Activated CD4-positive, alpha-beta memory T cell treated with anti-CD3 and anti-CD28 coated beads for 36 hours (primary cell): ENCODE results near the gene ANAPC16. TPM values are rescaled to one million over a fixed set of nuclear protein-coding genes. Genes with fewer than 3 reads are reported as not detected.

Source experiments
- CTCF ChIA-PET: fragments of 350-600 bp; sonication (Branson Sonifier 250); formaldehyde crosslinking; loops from one replicate; lab custom pipeline; 2021; ENCODE audit warnings: antibody characterized with exemption, inconsistent platforms; lab: Charles Lee
- POLR2A ChIA-PET: fragments of 350-600 bp; sonication (Branson Sonifier 250); formaldehyde crosslinking; loops from one replicate; lab custom pipeline; 2021; ENCODE audit warnings: antibody characterized with exemption; lab: Charles Lee
- DNase-seq: peaks from one replicate; pipeline ENCODE4 v3.0.0-alpha.2; 2020
- H3K27ac Mint-ChIP-seq: one replicate; pipeline ENCODE4 v1.8.0; 2021; ENCODE audit warnings: mixed read lengths
- H3K27me3 Mint-ChIP-seq: one replicate; pipeline ENCODE4 v1.8.0; 2021; ENCODE audit warnings: mixed read lengths
- H3K36me3 Mint-ChIP-seq: one replicate; pipeline ENCODE4 v1.8.0; 2021; ENCODE audit warnings: mixed read lengths
- H3K4me1 Mint-ChIP-seq: one replicate; pipeline ENCODE4 v1.8.0; 2021; ENCODE audit warnings: low read depth, mixed read lengths
- H3K4me3 Mint-ChIP-seq: one replicate; pipeline ENCODE4 v1.8.0; 2021; ENCODE audit warnings: mild to moderate bottlenecking, mixed read lengths
- H3K9me3 Mint-ChIP-seq: one replicate; pipeline ENCODE4 v1.8.0; 2021; ENCODE audit warnings: mixed read lengths
- intact Hi-C: fragments of 100-400 bp; cut with micrococcal nuclease; formaldehyde crosslinking; loops from one replicate; pipeline ENCODE4 v1.15.1; 2023
- total RNA-seq, 2 experiments: library from RNA; stranded (reverse); gene quantifications; one replicate each; pipeline ENCODE4 v1.2.3, GENCODE V29; 2021

Gene ANAPC16
- total RNA-seq, 2 experiments from 2014 or later = 119 to 122 TPM

DNA sequence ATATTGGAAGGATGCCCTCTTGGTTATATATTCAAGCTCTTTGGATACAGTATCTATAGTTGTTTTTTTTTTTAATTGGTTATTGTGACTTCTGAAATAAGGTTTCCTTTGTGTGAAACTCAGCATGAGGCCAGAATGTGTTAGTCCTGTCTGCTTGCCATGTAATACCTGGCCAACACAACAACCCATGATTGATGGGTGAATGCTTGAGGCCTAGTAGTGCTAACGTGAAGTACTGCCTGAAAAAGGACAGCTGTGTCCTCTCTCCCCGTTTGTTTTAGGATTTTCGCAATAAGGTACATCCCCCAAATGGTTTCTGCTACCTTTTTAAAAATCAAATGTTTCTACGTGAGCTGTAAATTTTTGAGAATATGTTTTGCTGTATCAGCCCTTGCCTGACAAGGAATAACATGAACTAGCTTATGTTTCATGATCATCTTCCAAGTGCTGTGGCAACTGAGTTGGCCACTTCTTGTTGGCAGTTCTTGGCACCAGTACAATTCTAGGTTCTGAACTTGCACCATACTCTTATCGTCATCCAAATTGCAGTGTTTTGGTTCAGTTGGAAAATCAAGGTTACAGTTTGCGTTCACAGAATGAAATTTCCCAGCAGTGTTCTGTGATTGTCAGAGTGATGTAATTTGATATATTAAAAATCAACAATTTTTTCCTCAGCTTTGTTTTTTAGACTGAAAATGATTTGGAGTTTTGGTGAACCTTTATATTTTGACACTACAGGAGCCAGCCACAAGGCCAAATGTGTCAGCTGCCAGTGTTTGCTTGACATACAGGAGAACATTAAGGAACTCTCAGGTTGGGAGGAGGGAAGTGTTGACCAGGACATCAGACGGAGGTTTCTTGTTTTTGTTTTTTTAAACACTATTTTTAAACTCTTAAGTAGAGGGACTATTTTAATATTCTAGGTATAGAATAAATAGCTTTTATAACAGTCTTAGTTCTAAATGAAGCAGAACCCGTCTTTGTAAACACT lies 13.7 kb downstream of the ANAPC16 start:
- ChIA-PET POLR2A (interaction anchor here (1.3 to 1.4 kb wide), 2 partner anchors 18 to 44 kb away, joined by 4 read pairs; partner anchors contain the start of gene DDIT4), CTCF (interaction anchor here (0.6 to 1.7 kb wide), 8 partner anchors 15 to 335 kb away, joined by 3 to 5 read pairs (median 4); no protein-coding TSS in a partner anchor)
- Mint-ChIP-seq H3K27me3 (no peaks in the 10 kb centered on the region), H3K4me3 (no peak overlapping the region), H3K4me1 (peaks cover 32% of the 10 kb centered on the region), H3K9me3 (no peaks in the 10 kb centered on the region), H3K27ac (peak overlapping the region; percentile 19), H3K36me3 (peaks cover 37% of the 10 kb centered on the region)
- DNase-seq = no peak
- intact Hi-C loops = no loop called here

DNA sequence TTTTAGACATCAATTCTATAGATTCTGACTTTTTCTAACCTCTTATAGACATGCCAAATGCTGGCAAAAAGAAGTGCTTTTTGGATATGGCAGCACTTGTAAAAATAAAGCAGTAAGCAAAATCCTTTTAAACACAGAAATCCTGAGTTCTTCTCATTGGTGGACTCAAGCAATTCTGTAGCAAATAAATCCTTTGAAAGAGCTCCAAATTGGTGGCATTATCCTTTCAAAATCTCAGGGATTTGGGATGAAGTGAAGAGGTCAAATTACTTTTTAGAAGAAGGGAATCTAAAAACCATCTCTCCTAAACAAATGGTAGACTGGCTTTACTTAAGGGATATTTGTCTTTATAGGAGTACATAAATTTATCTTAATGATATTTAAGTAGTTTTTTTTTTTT lies 17.8 kb downstream of the ANAPC16 start:
- Mint-ChIP-seq H3K36me3 (peaks cover 45% of the 10 kb centered on the region), H3K9me3 (no peaks in the 10 kb centered on the region), H3K4me3 (no peak overlapping the region), H3K4me1 (peaks cover 12% of the 10 kb centered on the region), H3K27ac (no peak overlapping the region), H3K27me3 (no peaks in the 10 kb centered on the region)
- DNase-seq = no peak
- POLR2A ChIA-PET = no interaction called here
- intact Hi-C loops = no loop called here
- CTCF ChIA-PET = interaction anchor here (0.5 to 1.4 kb wide), 2 partner anchors 8 to 103 kb away, joined by 3 to 4 read pairs; no protein-coding TSS in a partner anchor

DNA sequence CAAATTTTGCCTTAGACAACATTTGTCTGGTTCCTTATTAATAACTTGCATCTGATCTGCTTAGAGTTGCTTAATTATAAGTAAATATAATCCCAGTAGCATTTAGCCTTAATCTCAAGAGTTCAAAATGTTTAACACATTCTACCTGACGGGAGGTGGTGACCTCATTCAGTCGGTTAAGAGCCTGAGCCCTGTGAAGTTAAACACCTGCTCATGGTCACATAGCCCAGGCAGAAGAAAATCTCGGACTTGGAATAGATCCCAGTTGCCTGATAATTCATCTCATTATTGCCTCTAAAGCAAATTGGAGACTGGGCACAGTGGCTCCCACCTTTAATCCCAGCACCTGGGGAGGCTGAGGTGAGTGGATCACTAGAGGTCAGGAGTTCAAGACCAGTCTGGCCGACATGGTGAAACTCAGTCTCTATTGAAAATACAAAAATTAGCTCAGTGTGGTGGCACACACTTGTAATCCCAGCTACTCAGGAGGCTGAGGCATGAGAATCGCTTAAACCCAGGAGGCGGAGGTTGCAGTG lies 18.8 kb downstream of the ANAPC16 start:
- Mint-ChIP-seq H3K4me1 (peaks cover 5% of the 10 kb centered on the region), H3K9me3 (no peaks in the 10 kb centered on the region), H3K36me3 (peaks cover 40% of the 10 kb centered on the region), H3K27me3 (no peaks in the 10 kb centered on the region), H3K4me3 (no peak overlapping the region), H3K27ac (no peak overlapping the region)
- CTCF ChIA-PET = interaction anchor here (1.5 kb wide), 1 partner anchor 11 kb away, joined by 3 read pairs; no protein-coding TSS in a partner anchor
- intact Hi-C loops = no loop called here
- POLR2A ChIA-PET = no interaction called here
- peak; percentile 3 for DNase-seq

DNA sequence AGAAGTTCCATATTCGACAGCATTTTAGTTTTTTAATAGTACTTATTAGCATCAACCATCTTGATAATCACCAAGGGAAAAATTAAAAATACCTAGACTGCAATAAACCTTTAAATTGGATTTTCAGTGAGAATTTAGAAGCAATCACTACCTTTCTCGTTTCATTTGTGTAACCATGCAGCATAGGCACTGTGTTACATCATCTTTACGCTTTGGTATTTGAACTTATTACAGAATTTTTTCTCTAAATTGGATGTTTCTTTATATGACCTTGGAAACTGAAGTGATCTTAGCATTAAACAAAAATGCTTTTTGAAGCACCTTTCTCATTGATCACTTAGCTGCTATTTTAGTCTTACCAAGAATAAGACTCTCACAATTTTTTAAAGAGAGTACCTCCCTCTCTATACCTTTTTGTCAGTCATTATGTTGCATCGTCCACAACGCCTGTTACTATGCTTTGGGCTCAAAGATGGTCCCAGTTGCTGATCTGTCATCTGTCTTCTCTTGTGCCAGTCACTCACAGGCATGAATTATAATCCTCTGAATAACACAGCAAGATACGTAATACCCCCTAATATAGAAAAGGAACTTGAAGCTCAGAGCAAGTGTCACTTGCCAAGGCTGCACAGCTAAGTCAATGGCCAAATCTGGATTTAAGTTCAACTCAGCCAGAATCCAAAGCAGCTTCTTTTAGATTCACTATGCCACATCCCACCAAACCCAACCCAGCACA lies 19.9 kb downstream of the ANAPC16 start:
- Mint-ChIP-seq H3K27me3 (no peaks in the 10 kb centered on the region), H3K27ac (no peak overlapping the region), H3K9me3 (no peaks in the 10 kb centered on the region), H3K4me3 (no peak overlapping the region), H3K36me3 (peaks cover 36% of the 10 kb centered on the region), H3K4me1 (peaks cover 3% of the 10 kb centered on the region)
- intact Hi-C loops = no loop called here
- ChIA-PET POLR2A (interaction anchor here (1.1 kb wide), 2 partner anchors 20 to 40 kb away, joined by 3 to 4 read pairs; partner anchors contain the start of genes ANAPC16 and ASCC1), CTCF (interaction anchor here (0.7 to 3.7 kb wide), 5 partner anchors 12 to 339 kb away, joined by 3 to 14 read pairs (median 5); no protein-coding TSS in a partner anchor)
- no peak for DNase-seq

- Mint-ChIP-seq H3K36me3 (peaks cover 23% of the 10 kb centered on the region), H3K27ac (no peak overlapping the region), H3K4me1 (peaks cover 24% of the 10 kb centered on the region), H3K4me3 (no peak overlapping the region), H3K27me3 (no peaks in the 10 kb centered on the region), H3K9me3 (no peaks in the 10 kb centered on the region)
- intact Hi-C loops = no loop called here
- no peak for DNase-seq
- ChIA-PET POLR2A (interaction anchor here (1.3 kb wide), 1 partner anchor 9 kb away, joined by 5 read pairs; no protein-coding TSS in a partner anchor), CTCF (interaction anchor here (1.0 to 3.7 kb wide), 2 partner anchors 88 to 99 kb away, joined by 3 to 14 read pairs; no protein-coding TSS in a partner anchor)
Observed at GRCh38 chr10:72238392-72239175, 22.8 kb downstream of the ANAPC16 start.

DNA sequence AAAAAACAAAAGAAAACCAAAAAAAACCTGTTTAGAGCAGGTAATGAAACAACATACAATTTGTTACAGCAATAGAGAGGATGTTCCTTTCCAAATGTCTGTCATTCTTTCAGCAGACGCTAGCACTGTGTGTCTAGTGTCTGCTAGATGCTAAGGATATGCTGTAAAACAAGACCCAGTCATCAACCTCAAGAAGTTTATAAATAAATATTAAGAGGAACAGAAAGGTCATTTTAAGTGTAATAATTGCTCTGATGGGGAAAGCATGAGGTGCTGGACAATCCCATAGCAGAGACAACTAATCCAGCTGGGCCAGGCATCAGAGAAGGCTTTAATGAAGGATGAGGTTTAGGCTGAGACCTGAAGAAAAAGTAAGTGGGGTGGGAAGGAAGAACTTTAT lies 23.6 kb downstream of the ANAPC16 start:
- H3K27ac Mint-ChIP-seq = no peak overlapping the region
- peaks cover 32% of the 10 kb centered on the region for H3K4me1 Mint-ChIP-seq
- no peak overlapping the region for H3K4me3 Mint-ChIP-seq
- no peaks in the 10 kb centered on the region for H3K27me3 Mint-ChIP-seq
- H3K36me3 Mint-ChIP-seq = peaks cover 20% of the 10 kb centered on the region
- POLR2A ChIA-PET = no interaction called here
- DNase-seq = no peak
- CTCF ChIA-PET = interaction anchor here (3.7 kb wide), 1 partner anchor 99 kb away, joined by 14 read pairs; no protein-coding TSS in a partner anchor
- intact Hi-C loops = no loop called here
- H3K9me3 Mint-ChIP-seq = no peaks in the 10 kb centered on the region

- no peaks in the 10 kb centered on the region for H3K9me3 Mint-ChIP-seq
- H3K27ac Mint-ChIP-seq = no peak overlapping the region
- peaks cover 15% of the 10 kb centered on the region for H3K36me3 Mint-ChIP-seq
- no peak overlapping the region for H3K4me3 Mint-ChIP-seq
- intact Hi-C loops = no loop called here
- no peaks in the 10 kb centered on the region for H3K27me3 Mint-ChIP-seq
- H3K4me1 Mint-ChIP-seq = peaks cover 42% of the 10 kb centered on the region
- ChIA-PET POLR2A (interaction anchor here (0.8 kb wide), 1 partner anchor 266 kb away, joined by 3 read pairs; no protein-coding TSS in a partner anchor), CTCF (interaction anchor here (1.1 kb wide), 1 partner anchor 97 kb away, joined by 3 read pairs; no protein-coding TSS in a partner anchor)
- DNase-seq = no peak
Observed at GRCh38 chr10:72240371-72240770, 24.6 kb downstream of the ANAPC16 start.

- ChIA-PET CTCF (interaction anchor here (0.7 to 1.3 kb wide), 3 partner anchors 9 to 85 kb away, joined by 3 to 5 read pairs (median 3); no protein-coding TSS in a partner anchor), POLR2A (interaction anchor here (0.6 to 1.3 kb wide), 2 partner anchors 19 to 96 kb away, joined by 3 to 4 read pairs; no protein-coding TSS in a partner anchor)
- Mint-ChIP-seq H3K36me3 (peaks cover 5% of the 10 kb centered on the region), H3K9me3 (no peaks in the 10 kb centered on the region), H3K4me3 (no peak overlapping the region), H3K27me3 (no peaks in the 10 kb centered on the region), H3K4me1 (peaks cover 53% of the 10 kb centered on the region), H3K27ac (peak overlapping the region; percentile 58)
- intact Hi-C loops = no loop called here
- no peak for DNase-seq
Observed at GRCh38 chr10:72241691-72242252, 26.0 kb downstream of the ANAPC16 start.

DNA sequence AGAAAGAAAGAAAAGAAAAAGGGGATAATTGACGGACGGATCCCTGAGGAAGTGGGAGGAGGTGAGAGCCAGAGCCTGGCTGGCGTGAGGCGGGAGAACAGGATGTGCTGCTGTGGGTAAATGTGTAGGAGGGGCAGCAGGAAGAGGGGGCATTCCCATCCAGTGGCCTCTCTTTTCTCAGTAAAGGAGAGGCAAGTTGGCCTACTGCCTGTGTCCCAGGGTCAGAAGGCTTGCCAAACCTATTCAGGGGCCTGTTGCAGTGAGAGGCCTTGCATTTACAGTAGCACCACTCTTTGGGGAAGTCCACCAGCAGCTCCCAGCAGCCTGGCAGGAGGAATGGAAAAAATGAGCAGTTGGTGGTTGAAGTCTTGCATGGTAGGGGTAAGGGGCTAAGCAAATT lies 26.9 kb downstream of the ANAPC16 start:
- no peak overlapping the region for H3K4me3 Mint-ChIP-seq
- peaks cover 61% of the 10 kb centered on the region for H3K4me1 Mint-ChIP-seq

DNA sequence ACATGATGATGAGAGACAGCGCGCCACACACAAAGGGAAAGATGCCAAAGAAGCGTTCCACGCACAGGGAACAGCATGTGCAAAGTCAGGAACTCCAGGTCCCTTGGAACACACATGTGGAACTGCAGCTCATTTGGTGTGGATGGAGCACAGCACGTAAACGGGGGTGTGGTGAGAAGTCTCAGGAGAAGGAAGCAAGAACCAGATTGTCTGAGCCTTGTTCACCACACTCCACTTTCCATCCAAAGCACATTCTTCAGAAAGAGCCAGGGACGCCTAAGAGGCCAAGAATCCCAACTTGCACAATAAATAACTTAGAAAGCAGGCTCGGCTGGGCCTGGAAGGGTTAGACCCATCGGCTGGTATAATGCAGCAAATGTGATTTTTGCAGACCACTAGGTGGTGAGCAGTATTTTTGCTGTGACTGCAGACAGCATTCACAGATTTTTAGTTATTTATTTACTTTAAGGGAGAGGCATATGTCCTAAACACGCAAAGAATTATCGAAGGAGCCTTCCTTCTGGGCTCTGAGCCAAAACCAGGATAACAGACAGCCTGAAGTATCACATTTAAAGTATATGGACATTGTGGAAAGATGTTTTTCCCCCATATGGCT lies 28.1 kb downstream of the ANAPC16 start:
- intact Hi-C loops = no loop called here
- Mint-ChIP-seq H3K9me3 (no peaks in the 10 kb centered on the region), H3K36me3 (no peaks in the 10 kb centered on the region), H3K4me3 (no peak overlapping the region), H3K27ac (peak overlapping the region; percentile 48), H3K27me3 (no peaks in the 10 kb centered on the region), H3K4me1 (peaks cover 73% of the 10 kb centered on the region)
- no peak for DNase-seq
- POLR2A ChIA-PET = interaction anchor here (1.1 kb wide), 1 partner anchor 17 kb away, joined by 3 read pairs; no protein-coding TSS in a partner anchor
- CTCF ChIA-PET = interaction anchor here (1.0 to 2.0 kb wide), 2 partner anchors 32 to 851 kb away, joined by 3 to 7 read pairs; no protein-coding TSS in a partner anchor

More for the DNA sequence above, 26.9 kb downstream of the ANAPC16 start:
- H3K27ac Mint-ChIP-seq = peak overlapping the region; percentile 72
- ChIA-PET POLR2A (interaction anchor here (1.3 kb wide), 1 partner anchor 18 kb away, joined by 3 read pairs; no protein-coding TSS in a partner anchor), CTCF (interaction anchor here (1.0 kb wide), 1 partner anchor 18 kb away, joined by 5 read pairs; no protein-coding TSS in a partner anchor)
- no peaks in the 10 kb centered on the region for H3K9me3 Mint-ChIP-seq
- H3K27me3 Mint-ChIP-seq = no peaks in the 10 kb centered on the region
- intact Hi-C loops = no loop called here
- peak; percentile 52 for DNase-seq
- H3K36me3 Mint-ChIP-seq = peaks cover 1% of the 10 kb centered on the region
